ENCODE data around the gene USP4.

DNA sequence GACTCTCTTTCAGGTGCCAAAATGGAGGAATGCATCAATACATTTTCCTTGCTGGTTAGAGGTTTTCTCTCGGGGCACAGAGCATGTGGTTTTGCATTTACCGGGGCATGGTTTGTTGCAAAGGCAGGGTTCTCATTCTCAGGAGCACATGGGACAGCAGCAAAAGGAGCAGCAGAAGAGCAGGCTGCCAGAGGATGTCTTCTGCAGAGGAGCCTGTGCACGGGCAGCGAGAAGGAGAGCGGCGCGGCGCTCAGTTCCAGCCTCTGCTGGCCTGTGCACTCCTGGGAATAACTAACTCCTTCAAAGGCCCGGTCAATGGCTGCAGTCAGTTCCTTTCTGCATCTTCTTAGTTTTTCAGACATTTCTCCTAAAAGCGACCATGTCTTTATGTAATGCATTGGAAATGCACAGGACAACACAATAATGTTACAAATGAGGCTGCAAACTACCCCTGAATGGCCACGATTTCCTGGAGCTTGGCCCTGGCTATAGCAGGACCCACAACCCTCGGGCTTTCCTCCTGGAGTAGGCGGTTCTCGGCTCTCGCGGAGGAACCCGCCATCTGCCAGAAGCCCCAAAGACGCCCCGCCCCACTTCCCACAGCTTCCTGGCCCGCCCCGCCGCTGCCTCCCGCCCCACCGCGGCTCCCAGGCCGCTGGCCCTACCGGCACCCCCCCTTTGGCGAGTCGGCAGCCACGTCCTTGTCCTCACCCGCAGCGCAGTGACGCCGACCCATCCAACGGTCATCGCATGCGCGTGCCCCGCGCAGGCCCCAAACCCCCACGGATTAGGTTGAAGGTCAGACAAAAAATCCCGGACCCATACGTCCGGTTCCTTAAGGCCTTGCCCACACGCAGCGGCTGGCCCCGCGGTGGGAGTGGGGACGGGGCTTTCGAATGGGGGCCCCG, 63.1 kb downstream of the USP4 start, which contains the start of gene C3orf62:
- TF ChIP-seq, protein P1, sequence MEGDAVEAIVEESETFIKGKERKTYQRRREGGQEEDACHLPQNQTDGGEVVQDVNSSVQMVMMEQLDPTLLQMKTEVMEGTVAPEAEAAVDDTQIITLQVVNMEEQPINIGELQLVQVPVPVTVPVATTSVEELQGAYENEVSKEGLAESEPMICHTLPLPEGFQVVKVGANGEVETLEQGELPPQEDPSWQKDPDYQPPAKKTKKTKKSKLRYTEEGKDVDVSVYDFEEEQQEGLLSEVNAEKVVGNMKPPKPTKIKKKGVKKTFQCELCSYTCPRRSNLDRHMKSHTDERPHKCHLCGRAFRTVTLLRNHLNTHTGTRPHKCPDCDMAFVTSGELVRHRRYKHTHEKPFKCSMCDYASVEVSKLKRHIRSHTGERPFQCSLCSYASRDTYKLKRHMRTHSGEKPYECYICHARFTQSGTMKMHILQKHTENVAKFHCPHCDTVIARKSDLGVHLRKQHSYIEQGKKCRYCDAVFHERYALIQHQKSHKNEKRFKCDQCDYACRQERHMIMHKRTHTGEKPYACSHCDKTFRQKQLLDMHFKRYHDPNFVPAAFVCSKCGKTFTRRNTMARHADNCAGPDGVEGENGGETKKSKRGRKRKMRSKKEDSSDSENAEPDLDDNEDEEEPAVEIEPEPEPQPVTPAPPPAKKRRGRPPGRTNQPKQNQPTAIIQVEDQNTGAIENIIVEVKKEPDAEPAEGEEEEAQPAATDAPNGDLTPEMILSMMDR (IDR thresholded peaks at IDR 0.05; ENCODE audit: low read depth, low read length, poor library complexity, severe bottlenecking), result no peak
- no peak for TF ChIP-seq EZH2phosphoT487 (IDR thresholded peaks at IDR 0.05; ENCODE audit: borderline replicate concordance, low read length)
